HepG2 (cell line): ENCODE measurements around the gene ZDHHC16. TPM values are rescaled to one million over a fixed set of nuclear protein-coding genes. Genes with fewer than 3 reads are reported as not detected.

Experiments used
- CEBPG ChIP-seq: IDR thresholded peaks from 2 replicates; pipeline ENCODE4 v1.6.1; 2016
- NFIC ChIP-seq: IDR thresholded peaks from 2 replicates; pipeline ENCODE4 v1.6.1; 2012; ENCODE audit warnings: mild to moderate bottlenecking, low read length, inconsistent platforms
- ZNF274 ChIP-seq: sonication (generic); formaldehyde crosslinking; IDR thresholded peaks from 2 replicates; pipeline ENCODE4 v1.5.1; 2020; ENCODE audit warnings: mild to moderate bottlenecking, missing genetic modification reagents
- ZNF451 ChIP-seq: sonication (generic); formaldehyde crosslinking; IDR thresholded peaks from 2 replicates; pipeline ENCODE4 v1.5.0; 2020; ENCODE audit warnings: mild to moderate bottlenecking, missing genetic modification reagents
- ZNF564 ChIP-seq: sonication (generic); formaldehyde crosslinking; IDR thresholded peaks from 2 replicates; pipeline ENCODE4 v1.8.1; 2023; ENCODE audit warnings: mild to moderate bottlenecking, missing genetic modification reagents
- ZNF747 ChIP-seq: sonication (generic); formaldehyde crosslinking; IDR thresholded peaks from 2 replicates; pipeline ENCODE4 v1.8.1; 2023; ENCODE audit warnings: missing genetic modification reagents, mild to moderate bottlenecking, borderline replicate concordance
- polyA plus RNA-seq, 8 experiments: library from polyadenylated mRNA; depleted of rRNA in 3 of 8; stranded (reverse) in 7 of 8; unstranded in 1 of 8; fragments of >200 nt; fragmentation: Illumina TruSeq in 4 of 8; extraction: Trizol in 4 of 8; gene quantifications; 2 replicates each; pipeline versions ENCODE4 v1.2.1 to v1.2.3, GENCODE V29; 2011 to 2016; ENCODE audit warnings: low read depth in 4 of 8, missing spikeins in 1 of 8, mixed read lengths in 1 of 8; ENCODE audit not compliant: insufficient read depth in 1 of 8
- total RNA-seq, 5 experiments: library from RNA; depleted of rRNA; stranded (reverse); fragments of >200 nt; fragmentation: Illumina TruSeq; extraction: Trizol; gene quantifications; 2 replicates each; pipeline ENCODE4 v1.2.3, GENCODE V29; 2016; ENCODE audit warnings: low read depth in 1 of 5
- TF ChIP-seq, protein P1 (sequence below): sonication (generic); formaldehyde crosslinking; IDR thresholded peaks from 2 replicates; pipeline ENCODE4 v1.4.0; 2020; ENCODE audit warnings: mild to moderate bottlenecking, missing genetic modification reagents
- TF ChIP-seq, protein P2 (sequence below): sonication (generic); formaldehyde crosslinking; IDR thresholded peaks from 2 replicates; pipeline ENCODE4 v1.5.0; 2020; ENCODE audit warnings: mild to moderate bottlenecking, missing genetic modification reagents
- TF ChIP-seq, protein P3 (sequence below): sonication (generic); formaldehyde crosslinking; IDR thresholded peaks from 2 replicates; pipeline ENCODE4 v1.5.0; 2020; ENCODE audit warnings: mild to moderate bottlenecking, missing genetic modification reagents, borderline replicate concordance
- TF ChIP-seq, protein P4 (sequence below), 2 experiments: fragments of 450-650 bp in 1 of 2; sonication (generic) in 1 of 2; formaldehyde crosslinking in 1 of 2; IDR thresholded peaks; 2 replicates each; pipeline versions ENCODE4 v1.6.1 to v1.8.0; 2016 to 2022; ENCODE audit warnings: antibody characterized with exemption in 1 of 2, mild to moderate bottlenecking in 1 of 2, missing genetic modification reagents in 1 of 2

The ZDHHC16 gene
- total and polyA plus RNA-seq, 2 of the 13 experiments (the other 11 are each of a cell fraction or from before 2014, with no cell fraction given): 40.8 to 41.8 TPM

DNA sequence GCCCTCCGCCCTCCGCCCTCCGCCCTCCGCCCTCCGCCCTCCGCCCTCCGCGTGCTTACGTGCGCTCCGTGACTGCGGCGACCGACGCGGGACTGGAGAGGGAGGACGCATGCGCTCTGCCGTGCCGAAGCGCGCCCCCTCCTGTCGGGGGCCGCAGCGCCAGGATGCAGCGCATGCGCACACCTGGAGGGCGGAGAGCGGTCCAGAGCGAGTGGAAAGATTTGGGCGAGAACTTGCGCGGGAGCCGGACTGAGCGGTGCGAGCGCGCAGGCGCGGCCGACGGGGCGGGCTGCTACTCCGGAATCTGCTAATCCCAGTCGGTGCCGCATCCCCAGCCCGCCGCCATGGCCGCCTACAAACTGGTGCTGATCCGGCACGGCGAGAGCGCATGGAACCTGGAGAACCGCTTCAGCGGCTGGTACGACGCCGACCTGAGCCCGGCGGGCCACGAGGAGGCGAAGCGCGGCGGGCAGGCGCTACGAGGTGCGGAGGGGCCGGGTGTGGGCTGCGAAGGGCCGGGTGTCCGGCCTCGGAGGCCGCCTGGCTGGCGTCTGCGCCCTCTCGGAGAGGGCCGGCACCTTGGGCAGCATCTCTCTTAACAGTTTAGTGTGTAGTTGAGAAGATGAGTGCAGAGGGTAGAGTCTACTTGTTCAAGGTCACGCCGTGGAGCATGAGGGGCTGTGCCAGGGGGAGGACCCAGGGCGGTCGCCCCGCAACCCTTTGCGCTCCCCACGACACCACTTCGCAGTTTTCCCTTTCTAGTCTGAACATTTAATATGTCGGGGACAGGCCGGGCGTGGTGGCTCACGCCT is 19.8 kb upstream of the ZDHHC16 start, which contains the start of gene PGAM1 (continued):
- TF ChIP-seq, protein P1, sequence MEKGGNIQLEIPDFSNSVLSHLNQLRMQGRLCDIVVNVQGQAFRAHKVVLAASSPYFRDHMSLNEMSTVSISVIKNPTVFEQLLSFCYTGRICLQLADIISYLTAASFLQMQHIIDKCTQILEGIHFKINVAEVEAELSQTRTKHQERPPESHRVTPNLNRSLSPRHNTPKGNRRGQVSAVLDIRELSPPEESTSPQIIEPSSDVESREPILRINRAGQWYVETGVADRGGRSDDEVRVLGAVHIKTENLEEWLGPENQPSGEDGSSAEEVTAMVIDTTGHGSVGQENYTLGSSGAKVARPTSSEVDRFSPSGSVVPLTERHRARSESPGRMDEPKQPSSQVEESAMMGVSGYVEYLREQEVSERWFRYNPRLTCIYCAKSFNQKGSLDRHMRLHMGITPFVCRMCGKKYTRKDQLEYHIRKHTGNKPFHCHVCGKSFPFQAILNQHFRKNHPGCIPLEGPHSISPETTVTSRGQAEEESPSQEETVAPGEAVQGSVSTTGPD (CRISPR knock-in tag): no peak
- TF ChIP-seq ZNF451 (CRISPR knock-in tag) (no peak), ZNF274 (peak; percentile 21), CEBPG (CRISPR knock-in tag) (no peak), NFIC (no peak), ZNF747 (CRISPR knock-in tag) (no peak), ZNF564 (CRISPR knock-in tag) (no peak)
- TF ChIP-seq, protein P2, sequence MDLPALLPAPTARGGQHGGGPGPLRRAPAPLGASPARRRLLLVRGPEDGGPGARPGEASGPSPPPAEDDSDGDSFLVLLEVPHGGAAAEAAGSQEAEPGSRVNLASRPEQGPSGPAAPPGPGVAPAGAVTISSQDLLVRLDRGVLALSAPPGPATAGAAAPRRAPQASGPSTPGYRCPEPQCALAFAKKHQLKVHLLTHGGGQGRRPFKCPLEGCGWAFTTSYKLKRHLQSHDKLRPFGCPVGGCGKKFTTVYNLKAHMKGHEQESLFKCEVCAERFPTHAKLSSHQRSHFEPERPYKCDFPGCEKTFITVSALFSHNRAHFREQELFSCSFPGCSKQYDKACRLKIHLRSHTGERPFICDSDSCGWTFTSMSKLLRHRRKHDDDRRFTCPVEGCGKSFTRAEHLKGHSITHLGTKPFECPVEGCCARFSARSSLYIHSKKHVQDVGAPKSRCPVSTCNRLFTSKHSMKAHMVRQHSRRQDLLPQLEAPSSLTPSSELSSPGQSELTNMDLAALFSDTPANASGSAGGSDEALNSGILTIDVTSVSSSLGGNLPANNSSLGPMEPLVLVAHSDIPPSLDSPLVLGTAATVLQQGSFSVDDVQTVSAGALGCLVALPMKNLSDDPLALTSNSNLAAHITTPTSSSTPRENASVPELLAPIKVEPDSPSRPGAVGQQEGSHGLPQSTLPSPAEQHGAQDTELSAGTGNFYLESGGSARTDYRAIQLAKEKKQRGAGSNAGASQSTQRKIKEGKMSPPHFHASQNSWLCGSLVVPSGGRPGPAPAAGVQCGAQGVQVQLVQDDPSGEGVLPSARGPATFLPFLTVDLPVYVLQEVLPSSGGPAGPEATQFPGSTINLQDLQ (CRISPR knock-in tag): no peak
- TF ChIP-seq, protein P3, sequence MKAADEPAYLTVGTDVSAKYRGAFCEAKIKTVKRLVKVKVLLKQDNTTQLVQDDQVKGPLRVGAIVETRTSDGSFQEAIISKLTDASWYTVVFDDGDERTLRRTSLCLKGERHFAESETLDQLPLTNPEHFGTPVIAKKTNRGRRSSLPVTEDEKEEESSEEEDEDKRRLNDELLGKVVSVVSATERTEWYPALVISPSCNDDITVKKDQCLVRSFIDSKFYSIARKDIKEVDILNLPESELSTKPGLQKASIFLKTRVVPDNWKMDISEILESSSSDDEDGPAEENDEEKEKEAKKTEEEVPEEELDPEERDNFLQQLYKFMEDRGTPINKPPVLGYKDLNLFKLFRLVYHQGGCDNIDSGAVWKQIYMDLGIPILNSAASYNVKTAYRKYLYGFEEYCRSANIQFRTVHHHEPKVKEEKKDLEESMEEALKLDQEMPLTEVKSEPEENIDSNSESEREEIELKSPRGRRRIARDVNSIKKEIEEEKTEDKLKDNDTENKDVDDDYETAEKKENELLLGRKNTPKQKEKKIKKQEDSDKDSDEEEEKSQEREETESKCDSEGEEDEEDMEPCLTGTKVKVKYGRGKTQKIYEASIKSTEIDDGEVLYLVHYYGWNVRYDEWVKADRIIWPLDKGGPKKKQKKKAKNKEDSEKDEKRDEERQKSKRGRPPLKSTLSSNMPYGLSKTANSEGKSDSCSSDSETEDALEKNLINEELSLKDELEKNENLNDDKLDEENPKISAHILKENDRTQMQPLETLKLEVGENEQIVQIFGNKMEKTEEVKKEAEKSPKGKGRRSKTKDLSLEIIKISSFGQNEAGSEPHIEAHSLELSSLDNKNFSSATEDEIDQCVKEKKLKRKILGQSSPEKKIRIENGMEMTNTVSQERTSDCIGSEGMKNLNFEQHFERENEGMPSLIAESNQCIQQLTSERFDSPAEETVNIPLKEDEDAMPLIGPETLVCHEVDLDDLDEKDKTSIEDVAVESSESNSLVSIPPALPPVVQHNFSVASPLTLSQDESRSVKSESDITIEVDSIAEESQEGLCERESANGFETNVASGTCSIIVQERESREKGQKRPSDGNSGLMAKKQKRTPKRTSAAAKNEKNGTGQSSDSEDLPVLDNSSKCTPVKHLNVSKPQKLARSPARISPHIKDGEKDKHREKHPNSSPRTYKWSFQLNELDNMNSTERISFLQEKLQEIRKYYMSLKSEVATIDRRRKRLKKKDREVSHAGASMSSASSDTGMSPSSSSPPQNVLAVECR: peak; percentile 87; the same call in 1 of the 2 replicates
- TF ChIP-seq, protein P4, sequence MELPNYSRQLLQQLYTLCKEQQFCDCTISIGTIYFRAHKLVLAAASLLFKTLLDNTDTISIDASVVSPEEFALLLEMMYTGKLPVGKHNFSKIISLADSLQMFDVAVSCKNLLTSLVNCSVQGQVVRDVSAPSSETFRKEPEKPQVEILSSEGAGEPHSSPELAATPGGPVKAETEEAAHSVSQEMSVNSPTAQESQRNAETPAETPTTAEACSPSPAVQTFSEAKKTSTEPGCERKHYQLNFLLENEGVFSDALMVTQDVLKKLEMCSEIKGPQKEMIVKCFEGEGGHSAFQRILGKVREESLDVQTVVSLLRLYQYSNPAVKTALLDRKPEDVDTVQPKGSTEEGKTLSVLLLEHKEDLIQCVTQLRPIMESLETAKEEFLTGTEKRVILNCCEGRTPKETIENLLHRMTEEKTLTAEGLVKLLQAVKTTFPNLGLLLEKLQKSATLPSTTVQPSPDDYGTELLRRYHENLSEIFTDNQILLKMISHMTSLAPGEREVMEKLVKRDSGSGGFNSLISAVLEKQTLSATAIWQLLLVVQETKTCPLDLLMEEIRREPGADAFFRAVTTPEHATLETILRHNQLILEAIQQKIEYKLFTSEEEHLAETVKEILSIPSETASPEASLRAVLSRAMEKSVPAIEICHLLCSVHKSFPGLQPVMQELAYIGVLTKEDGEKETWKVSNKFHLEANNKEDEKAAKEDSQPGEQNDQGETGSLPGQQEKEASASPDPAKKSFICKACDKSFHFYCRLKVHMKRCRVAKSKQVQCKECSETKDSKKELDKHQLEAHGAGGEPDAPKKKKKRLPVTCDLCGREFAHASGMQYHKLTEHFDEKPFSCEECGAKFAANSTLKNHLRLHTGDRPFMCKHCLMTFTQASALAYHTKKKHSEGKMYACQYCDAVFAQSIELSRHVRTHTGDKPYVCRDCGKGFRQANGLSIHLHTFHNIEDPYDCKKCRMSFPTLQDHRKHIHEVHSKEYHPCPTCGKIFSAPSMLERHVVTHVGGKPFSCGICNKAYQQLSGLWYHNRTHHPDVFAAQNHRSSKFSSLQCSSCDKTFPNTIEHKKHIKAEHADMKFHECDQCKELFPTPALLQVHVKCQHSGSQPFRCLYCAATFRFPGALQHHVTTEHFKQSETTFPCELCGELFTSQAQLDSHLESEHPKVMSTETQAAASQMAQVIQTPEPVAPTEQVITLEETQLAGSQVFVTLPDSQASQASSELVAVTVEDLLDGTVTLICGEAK (IDR thresholded peaks at IDR 0.05): no peak
- TF ChIP-seq, protein P4 (CRISPR knock-in tag; IDR thresholded peaks at IDR 0.05): no peak
